Astrocyte (in vitro differentiated cells and primary cell): ENCODE data around the gene DYNLT4.

ENCODE experiments used
- EZH2 ChIP-seq: IDR thresholded peaks from 2 replicates; pipeline ENCODE4 v1.6.1; 2012; ENCODE audit warnings: mild to moderate bottlenecking, low read length, inconsistent platforms; ENCODE audit not compliant: insufficient read depth
- TF ChIP-seq, protein P1 (sequence below): IDR thresholded peaks from 2 replicates; pipeline ENCODE4 v1.5.1; 2011; ENCODE audit warnings: low read depth, mild to moderate bottlenecking, inconsistent platforms, low read length, moderate library complexity; ENCODE audit not compliant: insufficient read depth

DNA sequence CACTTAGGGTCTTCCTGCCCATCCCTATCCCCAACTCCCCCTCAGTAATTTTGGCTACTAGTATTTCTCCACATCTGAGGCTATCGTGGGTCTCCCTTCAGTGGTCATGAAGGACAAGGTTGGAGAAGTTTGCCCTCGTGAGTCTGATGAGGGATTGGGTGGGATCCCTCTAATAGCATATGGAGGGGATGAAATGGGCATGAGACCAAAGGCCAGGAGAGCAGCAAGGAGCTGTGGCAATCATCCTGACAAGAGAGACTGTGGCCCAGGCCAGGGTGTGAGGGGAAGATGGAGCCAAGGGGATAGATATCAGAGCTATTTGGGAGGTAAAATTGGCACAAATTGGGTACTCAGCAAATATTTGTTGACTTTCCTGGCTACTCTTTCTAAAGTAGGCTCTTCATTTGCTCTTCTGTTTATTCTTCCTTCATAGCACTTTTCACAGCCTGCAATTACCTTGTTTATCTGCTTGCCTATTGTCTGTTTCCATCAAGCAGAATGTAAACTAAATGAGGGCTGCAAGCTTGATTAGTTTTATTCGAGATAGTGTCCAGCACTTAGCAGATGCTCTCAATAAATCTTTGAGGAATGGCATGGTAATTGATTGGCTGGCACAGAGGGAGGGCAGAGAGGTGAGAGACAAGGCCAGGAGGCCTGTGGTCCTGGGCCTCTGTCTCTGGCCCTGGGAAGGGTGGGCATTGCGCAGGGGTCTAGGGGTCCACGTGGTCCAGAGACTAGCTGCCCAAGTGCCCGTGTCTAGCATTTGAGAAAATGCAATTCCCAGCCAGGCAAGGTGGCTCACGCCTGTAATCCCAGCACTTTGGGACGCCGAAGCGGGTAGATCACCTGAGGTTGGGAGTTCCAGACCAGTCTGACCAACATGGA is 8.4 kb downstream of the DYNLT4 start:
- TF ChIP-seq, protein P1, sequence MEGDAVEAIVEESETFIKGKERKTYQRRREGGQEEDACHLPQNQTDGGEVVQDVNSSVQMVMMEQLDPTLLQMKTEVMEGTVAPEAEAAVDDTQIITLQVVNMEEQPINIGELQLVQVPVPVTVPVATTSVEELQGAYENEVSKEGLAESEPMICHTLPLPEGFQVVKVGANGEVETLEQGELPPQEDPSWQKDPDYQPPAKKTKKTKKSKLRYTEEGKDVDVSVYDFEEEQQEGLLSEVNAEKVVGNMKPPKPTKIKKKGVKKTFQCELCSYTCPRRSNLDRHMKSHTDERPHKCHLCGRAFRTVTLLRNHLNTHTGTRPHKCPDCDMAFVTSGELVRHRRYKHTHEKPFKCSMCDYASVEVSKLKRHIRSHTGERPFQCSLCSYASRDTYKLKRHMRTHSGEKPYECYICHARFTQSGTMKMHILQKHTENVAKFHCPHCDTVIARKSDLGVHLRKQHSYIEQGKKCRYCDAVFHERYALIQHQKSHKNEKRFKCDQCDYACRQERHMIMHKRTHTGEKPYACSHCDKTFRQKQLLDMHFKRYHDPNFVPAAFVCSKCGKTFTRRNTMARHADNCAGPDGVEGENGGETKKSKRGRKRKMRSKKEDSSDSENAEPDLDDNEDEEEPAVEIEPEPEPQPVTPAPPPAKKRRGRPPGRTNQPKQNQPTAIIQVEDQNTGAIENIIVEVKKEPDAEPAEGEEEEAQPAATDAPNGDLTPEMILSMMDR = no peak
- no peak for TF ChIP-seq EZH2
